HG02870 (cell line): Measurements from ENCODE around the gene PKD2L1.
"Not testable (repeated sequence)": the region's sequence is repeated elsewhere in the genome, so short reads cannot be mapped to it uniquely, and the experiment has no call there.

ENCODE experiments used
- ATAC-seq: cut with Tn5 transposase; IDR thresholded peaks from one replicate; pipeline ENCODE4 v1.9.1; 2021; ENCODE audit warnings: mild to moderate bottlenecking, moderate library complexity; ENCODE audit not compliant: unreplicated experiment

The PKD2L1 gene

GRCh38 chr10:100330079-100330478 lies at the start of gene PKD2L1:
TSS of gene PKD2L1 (minus strand) at chr10:100330228. CDS start at chr10:100330103, 125 bp downstream.
- no peak for ATAC-seq

DNA sequence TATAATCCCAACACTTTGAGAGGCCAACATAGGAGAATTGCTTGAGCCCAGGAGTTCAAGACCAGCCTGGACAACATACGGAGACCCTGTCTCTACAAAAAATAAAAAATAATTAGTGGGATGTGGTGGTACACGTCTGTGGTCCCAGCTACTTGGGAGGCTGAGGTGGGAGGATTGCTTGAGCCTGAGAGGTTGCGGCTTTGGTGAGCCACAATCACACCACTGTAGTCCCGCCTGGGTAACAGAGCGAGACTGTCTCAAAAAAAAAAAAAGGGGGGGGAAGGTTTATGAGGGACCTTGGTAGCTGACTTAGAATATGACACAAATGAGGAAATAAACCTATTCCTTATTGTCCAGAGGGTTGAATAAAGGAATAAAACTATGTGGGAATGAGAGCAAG lies 47.8 kb upstream of the PKD2L1 start:
- no peak for ATAC-seq

DNA sequence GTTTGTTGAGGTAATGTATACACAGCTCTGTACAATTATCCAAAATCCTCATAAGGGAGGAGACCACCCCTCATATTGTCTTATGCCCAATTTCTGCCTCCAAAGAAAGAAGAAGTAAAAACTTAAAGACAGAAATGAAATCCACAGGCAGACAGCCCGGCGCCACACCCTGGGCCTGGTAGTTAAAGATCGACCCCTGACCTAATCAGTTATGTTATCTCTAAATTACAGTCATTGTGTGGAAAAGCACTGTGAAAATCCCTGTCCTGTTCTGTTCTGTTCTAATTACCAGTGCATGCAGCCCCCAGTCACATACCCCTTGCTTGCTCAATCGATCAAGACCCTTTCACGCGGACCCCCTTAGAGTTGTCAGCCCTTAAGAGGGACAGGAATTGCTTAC lies 46.6 kb upstream of the PKD2L1 start:
- not testable (repeated sequence) for ATAC-seq

- not testable (repeated sequence) for ATAC-seq
Observed at GRCh38 chr10:100374677-100375353, 44.8 kb upstream of the PKD2L1 start.

GRCh38 chr10:100374200-100374655 lies 44.2 kb upstream of the PKD2L1 start:
- ATAC-seq: no peak

- peak; percentile 94 for ATAC-seq
Observed at GRCh38 chr10:100373298-100374199, 43.5 kb upstream of the PKD2L1 start.

- ATAC-seq: no peak
Observed at GRCh38 chr10:100372415-100373297, 42.6 kb upstream of the PKD2L1 start.

GRCh38 chr10:100371482-100372027 lies 41.5 kb upstream of the PKD2L1 start:
- no peak for ATAC-seq

GRCh38 chr10:100370714-100371481 lies 40.9 kb upstream of the PKD2L1 start:
- ATAC-seq: no peak

DNA sequence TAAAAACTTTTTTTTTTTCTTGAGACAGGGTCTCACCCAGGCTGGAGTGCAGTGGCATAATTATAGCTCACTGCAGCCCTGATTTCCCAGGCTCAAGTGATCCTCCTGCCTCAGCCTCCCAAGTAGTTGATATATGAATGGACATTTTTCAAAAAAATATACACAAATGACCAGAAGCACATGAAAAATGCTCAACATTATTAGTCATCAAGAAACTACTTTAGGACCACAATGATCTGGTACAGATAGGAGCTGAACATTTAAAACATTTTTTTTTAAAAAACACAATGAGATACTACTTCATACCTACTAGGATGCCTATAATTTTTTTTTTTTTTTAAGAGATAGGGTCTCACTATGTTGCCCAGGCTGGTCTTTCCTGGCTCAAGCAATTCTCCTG lies 38.7 kb upstream of the PKD2L1 start:
- no peak for ATAC-seq

DNA sequence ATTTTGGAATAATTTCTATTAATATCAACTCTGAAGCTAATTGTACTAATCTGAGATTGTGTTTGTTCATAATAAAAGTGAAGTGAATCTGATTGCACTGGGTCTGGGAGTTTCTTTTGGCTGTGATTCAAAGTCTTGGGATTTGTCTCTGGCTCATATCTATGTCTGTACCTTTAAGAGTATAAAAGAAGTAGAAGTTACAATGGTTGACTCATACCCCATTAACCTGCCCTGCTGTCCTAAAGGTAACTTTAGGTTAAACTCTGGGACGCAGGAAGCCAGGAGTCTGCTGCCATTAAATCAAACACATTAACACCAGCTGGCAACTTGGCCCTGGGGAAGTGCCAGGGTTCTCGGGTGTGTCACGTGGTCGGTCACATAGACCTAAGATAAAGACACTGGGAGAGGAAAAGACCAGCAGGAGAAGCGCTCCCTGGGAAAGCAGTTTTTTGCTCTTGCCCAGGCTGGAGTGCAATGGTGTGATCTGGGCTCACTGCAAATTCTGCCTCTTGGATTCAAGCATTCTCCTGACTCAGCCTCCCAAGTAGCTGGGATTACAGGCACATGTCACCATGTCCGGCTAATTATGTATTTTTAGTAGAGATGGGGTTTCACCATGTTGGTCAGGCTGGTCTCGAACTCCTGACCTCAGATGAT lies 34.8 kb upstream of the PKD2L1 start:
- no peak for ATAC-seq

DNA sequence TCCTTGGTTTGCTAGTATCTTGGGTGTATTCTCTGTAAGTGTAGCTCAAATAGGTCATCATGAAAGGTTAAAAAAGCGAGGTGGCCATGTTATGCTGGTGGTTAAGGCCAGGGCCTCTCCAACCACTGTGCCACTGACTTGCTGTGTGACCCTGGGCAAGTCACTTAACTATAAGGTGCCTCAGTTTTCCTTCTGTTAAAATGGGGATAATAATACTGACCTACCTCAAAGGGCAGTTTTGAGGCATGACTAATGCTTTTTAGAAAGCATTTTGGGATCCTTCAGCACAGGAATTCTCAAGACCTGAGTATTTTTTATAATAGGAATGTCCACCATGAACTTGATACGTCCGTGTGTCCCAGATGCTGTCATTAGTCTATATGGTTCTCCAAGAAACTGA lies 34.1 kb upstream of the PKD2L1 start:
- ATAC-seq: no peak

GRCh38 chr10:100362570-100363496 lies 32.8 kb upstream of the PKD2L1 start:
- no peak for ATAC-seq

DNA sequence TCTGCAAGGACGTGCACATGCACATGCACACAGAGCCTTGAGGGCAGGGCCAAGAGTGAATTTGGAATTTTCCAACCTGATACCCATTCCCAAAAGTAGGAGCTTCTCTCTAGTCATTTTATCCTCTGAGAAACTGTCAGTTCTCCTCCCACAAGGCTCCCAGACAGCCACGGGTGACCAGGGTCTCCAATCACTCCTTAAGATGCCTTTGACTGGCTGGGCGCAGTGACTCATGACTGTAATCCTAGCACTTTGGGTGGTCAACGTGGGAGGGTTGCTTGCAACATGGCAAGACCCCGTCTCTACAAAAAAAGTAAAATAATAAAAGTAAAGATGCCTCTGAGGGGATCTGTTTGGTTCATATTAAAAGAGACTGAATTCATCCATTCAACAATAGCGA lies 30.2 kb upstream of the PKD2L1 start:
- no peak for ATAC-seq

DNA sequence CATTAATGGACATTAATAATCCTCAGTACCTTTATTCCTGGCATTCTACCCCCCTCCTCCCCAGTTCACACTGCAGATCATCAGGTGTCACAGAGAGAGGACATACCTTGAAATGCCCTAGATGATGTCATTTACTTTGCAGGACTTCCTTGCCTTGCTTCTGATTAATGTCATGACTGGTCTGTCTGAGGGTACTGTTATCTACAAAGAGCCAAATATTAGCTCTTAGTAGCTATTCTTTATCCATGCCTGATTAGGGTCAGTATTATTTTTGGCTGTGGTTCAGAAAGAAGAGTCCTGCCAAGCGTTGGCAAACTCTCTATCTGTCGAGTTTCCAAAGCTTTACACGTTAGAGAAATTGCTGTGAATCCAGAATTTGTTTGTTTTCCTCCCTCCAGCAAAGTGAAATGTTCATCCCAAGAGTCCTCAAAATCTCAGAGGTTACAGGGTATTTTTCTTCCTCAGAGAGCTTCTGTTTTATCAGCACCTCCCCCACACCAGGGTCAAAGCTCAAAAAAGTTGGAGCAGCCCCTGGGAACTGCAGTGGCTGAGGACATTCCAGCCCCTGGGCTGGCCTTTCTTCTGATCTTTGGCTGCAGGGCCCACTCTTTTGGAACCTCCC lies 29.6 kb upstream of the PKD2L1 start:
- ATAC-seq: no peak

GRCh38 chr10:100359030-100359432 lies 29.0 kb upstream of the PKD2L1 start:
- ATAC-seq: no peak

- no peak for ATAC-seq
Observed at GRCh38 chr10:100357059-100357858, 27.2 kb upstream of the PKD2L1 start.
